ENCODE measurements around the gene ZNF322. TPM values are rescaled to one million over a fixed set of nuclear protein-coding genes. Genes with fewer than 3 reads are reported as not detected.

ZNF322 gene
- total RNA-seq, 1 donor from 2014 or later, result 46.9 TPM

DNA sequence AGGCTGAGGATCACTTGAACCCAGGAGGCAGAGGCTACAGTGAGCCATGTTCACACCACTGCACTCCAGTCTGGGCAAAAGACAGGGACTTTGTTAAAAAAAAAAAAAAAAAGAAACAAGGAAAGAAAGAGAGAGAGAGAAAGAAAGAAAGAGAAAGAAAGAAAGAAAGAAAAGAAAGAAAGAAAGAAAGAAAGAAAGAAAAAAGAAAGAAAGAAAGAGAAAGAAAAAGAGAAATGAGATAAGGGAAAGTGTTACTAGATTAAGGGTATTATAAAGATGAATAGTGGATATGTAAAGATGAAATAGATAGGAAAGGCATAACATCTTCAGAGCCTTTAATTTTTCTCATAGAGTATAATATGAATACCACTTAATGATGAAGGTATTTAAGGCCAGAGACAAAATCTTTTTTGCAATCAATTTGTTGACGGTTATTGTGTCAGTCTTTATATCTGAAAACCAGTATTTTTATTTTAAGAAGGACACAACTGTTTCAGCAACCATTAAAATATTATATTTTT lies 36.1 kb downstream of the ZNF322 start:
- DNase-seq (ENCODE audit: low spot score in 2 of 2) (no peak), FAIRE-seq (peak; percentile 47)

DNA sequence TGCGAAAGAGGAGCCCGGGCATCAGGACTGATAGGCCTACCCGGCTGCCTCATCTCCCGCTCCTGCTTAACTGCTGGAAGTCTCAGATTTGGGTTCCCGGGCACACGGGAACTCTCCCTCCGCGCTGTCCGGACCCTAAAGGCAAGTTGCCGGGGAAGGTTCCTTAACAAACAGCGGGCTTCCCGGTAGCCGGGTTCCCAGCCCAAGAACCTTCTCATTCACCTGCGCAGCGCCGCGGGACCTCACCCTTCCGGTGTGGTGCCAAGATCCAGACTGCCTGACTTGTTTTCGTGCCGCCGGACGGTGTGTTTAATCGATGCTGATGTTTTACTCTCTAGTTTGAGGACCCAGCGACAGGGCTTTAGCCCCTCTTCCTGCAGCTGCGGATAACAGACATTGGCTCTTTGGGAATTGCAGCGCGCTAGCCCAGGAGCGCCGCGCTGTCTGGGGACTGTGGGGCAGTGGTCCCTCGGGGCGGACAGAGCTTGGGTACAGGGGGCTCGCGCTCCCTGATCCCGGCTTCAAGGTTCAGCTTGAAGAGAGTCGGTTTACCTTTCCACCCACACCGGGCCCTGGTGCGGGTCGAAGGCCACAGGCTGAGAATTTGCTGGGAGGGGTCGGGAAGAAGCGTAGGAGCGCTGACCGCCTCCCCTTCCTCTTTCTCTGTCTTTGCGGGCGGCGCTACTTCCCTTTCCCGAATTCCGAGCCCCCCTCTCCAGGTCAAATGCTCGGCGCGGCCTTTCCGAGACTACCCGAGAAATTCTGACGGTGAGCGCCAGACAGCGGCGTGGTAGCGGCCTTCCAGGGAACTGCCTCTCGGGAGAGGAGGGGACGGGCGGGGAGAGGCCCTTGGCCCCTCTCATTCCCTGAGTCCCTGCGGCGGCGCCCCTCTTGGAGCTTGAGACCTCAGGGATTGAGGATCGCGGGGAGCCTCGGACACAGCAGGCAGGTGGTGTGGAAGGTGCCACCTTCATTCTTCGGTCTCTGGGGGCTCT lies 45.6 kb downstream of the ZNF322 start:
- DNase-seq (ENCODE audit: low spot score in 2 of 2), result no peak

GRCh38 chr6:26613201-26613600 lies 46.3 kb downstream of the ZNF322 start:
- FAIRE-seq (no peak), DNase-seq (ENCODE audit: low spot score in 2 of 2) (no peak)

More for the DNA sequence above, 45.6 kb downstream of the ZNF322 start:
- FAIRE-seq, result no peak

- DNase-seq (ENCODE audit: low spot score in 2 of 2) (no peak), FAIRE-seq (no peak)
These were observed 47.9 kb downstream of the ZNF322 start for GRCh38 chr6:26611599-26611998.

DNA sequence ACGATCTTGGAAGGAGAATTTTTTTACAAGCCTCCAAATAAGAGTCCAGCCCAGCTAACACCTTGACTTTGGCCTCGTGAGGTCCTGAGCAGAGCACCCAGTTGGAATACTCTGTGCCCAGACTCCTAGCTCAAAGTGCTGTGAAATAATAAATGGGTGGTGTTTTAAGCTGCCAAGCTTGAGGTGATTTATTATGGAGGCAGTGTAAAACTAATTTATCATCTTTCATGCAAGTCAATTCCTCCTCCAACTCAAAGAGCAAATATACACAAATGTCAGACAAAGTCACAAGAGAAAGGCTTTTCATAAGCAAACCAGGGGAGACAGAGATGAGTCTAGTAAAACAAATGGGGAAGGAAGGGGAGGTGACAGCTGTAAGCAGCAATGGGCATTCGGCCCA lies 50.1 kb downstream of the ZNF322 start:
- DNase-seq (ENCODE audit: low spot score in 2 of 2) (no peak), FAIRE-seq (no peak)

DNA sequence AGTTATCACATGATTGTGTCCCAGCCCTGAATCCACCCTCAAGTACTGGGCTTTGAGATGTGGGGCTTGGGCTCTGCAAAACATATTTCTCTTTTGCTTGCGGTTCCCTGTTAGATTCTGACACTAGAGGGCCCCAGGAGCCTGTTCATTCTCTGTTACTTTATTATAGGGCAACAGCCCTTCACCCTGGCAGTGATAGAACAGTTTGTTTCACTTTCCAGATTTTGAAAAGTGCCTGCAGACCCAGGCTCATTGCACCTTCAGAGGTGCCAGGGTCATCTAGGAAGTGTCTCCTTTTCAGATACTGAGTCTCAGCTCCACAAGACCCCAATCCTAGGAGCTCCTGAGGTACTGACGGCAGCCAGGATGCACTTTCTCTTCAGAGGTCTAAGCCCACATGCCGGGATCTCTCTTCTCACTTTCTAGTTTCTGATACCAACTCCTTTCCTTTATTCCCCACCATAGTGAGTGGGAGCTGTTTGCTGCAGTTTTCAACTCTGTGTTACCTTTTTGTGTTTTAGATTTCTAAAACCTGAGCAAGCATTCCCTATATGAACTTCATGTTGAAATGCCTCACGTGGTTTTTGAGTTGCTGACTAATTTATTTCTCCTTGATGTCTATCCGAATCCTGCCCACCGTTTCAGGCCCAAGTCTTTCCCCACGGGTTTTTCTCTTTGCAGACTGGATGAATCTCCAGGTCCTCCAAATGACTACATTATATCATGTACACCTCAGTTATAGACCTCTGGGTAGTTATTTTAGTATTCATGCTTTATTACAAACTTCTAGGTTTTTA lies 51.9 kb downstream of the ZNF322 start:
- DNase-seq (ENCODE audit: low spot score in 2 of 2), result peak in 1 of 2 donors; percentile 50
- no peak for FAIRE-seq

- no peak for DNase-seq (ENCODE audit: low spot score in 2 of 2)
- FAIRE-seq, result no peak
These were observed 54.7 kb downstream of the ZNF322 start for GRCh38 chr6:26604797-26605196.

- DNase-seq (ENCODE audit: low spot score in 2 of 2) (no peak), FAIRE-seq (no peak)
These were observed 55.5 kb downstream of the ZNF322 start for GRCh38 chr6:26604026-26604425.

DNA sequence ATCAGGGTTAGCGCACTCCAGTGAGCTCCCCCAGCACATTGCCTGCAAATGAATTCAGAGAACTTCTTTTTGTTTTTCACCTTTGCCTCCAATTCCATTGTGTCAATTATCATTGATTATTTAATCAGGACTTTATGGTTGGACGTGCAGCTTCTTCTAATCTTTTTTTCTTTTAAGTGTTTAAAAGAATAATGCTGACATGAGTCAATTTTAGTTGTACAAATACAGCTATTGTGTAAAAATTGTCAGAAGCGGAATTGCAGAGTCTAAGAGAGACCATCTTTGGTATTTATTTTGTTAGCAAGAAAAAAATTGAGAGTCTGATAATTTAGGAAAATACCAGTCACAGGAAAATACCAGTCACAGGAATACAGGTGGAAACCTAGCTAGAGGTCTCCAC lies 57.3 kb downstream of the ZNF322 start:
- FAIRE-seq, result no peak
- DNase-seq (ENCODE audit: low spot score in 2 of 2), result no peak

- FAIRE-seq, result no peak
- no peak for DNase-seq (ENCODE audit: low spot score in 2 of 2)
These were observed 58.8 kb downstream of the ZNF322 start for GRCh38 chr6:26600759-26601158.

GRCh38 chr6:26599591-26599990 lies 60.0 kb downstream of the ZNF322 start:
- FAIRE-seq (no peak), DNase-seq (ENCODE audit: low spot score in 2 of 2) (no peak)

DNA sequence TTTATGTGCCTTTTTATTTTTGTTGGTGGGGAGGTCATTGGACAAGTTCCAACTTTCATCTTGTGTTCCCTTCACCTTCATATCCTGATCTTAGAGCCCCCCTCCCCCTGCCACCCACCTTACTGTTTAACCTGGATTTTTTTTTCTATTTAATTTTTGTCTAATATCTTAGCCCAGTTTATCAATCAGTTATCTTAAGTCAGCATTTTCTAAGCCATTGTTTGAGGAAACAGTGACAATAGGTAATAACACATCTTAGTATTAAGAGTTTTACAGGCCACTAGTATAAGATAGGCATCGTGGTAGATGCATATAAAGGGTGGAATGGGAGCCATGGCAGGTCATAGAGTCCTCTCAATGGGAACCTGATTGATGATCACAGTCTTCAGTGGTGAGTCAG lies 60.4 kb downstream of the ZNF322 start:
- FAIRE-seq, result no peak
- DNase-seq (ENCODE audit: low spot score in 2 of 2), result no peak

DNA sequence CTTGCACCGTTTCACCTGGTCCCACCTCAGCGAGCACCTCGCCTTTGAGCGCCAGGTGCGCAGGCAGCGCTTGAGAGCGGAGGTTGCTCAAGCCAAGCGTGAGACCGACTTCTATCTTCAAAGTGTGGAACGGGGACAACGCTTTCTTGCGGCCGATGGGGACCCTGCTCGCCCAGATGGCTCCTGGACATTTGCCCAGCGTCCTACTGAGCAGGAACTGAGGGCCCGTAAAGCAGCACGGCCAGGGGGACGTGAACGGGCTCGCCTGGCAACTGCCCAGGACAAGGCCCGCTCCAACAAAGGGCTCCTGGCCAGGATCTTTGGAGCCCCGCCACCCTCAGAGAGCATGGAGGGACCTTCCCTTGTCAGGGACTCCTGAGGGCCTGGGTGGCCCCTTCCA lies 61.3 kb downstream of the ZNF322 start:
- no peak for FAIRE-seq
- DNase-seq (ENCODE audit: low spot score in 2 of 2), result no peak

- DNase-seq (ENCODE audit: low spot score in 2 of 2) (no peak), FAIRE-seq (no peak)
These were observed 61.7 kb downstream of the ZNF322 start for GRCh38 chr6:26597821-26598220.

- no peak for DNase-seq (ENCODE audit: low spot score in 2 of 2)
- FAIRE-seq, result no peak
These were observed 62.2 kb downstream of the ZNF322 start for GRCh38 chr6:26597389-26597766.

- DNase-seq (ENCODE audit: low spot score in 2 of 2) (peak; percentile 85 to 95), FAIRE-seq (peak; percentile 15)
These were observed 62.8 kb downstream of the ZNF322 start, which contains the start of gene ABT1 for GRCh38 chr6:26596579-26597388. Gene ABT1 (plus strand): TSS chr6:26596953. CDS start chr6:26596983, 30 bp downstream.

DNA sequence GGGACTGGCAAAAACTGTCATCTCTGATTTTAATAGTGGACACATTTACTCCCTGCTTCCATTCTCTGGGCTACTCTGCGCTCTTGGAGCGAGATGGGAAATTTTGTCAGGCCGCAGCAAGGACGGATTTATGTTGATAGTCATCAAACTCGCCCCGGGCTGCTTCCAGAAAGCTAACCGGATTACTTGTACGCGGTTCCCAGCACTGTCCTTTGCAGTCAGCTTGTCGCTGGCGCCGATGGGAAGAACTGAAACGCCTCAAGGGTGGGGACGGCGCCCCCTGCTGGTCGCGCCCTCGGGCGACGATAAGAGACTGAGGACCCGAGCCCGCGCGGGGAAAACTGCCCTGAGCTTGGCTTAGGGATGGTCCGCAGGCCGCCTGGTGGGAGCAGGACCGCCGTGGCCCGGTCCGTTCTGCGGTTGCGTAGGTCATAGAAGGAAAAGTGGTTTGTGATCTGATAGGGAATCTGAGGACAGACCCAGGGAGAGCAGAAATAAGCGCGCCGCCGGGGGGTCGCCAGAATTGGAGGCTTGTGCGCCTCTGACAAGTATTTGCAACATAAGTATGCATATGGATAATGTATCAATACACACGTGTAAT lies 63.8 kb downstream of the ZNF322 start:
- DNase-seq (ENCODE audit: low spot score in 2 of 2), result peak; percentile 60 to 69
- FAIRE-seq, result no peak

GRCh38 chr6:26594730-26595632 lies 64.6 kb downstream of the ZNF322 start:
- no peak for FAIRE-seq
- no peak for DNase-seq (ENCODE audit: low spot score in 2 of 2)

GRCh38 chr6:26594131-26594498 lies 65.4 kb downstream of the ZNF322 start:
- FAIRE-seq, result no peak
- no peak for DNase-seq (ENCODE audit: low spot score in 2 of 2)

All from frontal cortex (tissue), 4 donors.